B cell (primary cell): Measurements from ENCODE around the gene RPL41. TPM values are rescaled to one million over a fixed set of nuclear protein-coding genes. Genes with fewer than 3 reads are reported as not detected.

Source experiments
- ATAC-seq: fragments of 200-7000 bp; cut with Tn5 transposase; one replicate; pipeline ENCODE4 v1.10.0; 2021; ENCODE audit warnings: low read depth, mild to moderate bottlenecking, moderate number of reproducible peaks, moderate library complexity
- CTCF ChIA-PET: fragments of 350-600 bp; sonication (Branson Sonifier 250); formaldehyde crosslinking; loops from one replicate; lab custom pipeline; 2021; ENCODE audit warnings: antibody characterized with exemption, inconsistent platforms; lab: Charles Lee
- POLR2A ChIA-PET: fragments of 350-600 bp; sonication (Branson Sonifier 250); formaldehyde crosslinking; loops from one replicate; lab custom pipeline; 2021; ENCODE audit warnings: antibody characterized with exemption; lab: Charles Lee
- DNase-seq: peaks from one replicate; pipeline ENCODE4 v3.0.0; 2013
- H2AFZ ChIP-seq: 2 replicates; pipeline ENCODE4 v1.6.1; 2012; ENCODE audit warnings: mild to moderate bottlenecking, low read depth, low read length; ENCODE audit not compliant: insufficient read depth, poor library complexity, severe bottlenecking
- H3K27ac ChIP-seq, 2 donors: 1 replicate in 1 of 2; 2 replicates in 1 of 2; pipeline ENCODE4 v1.5.1; 2012 to 2013; ENCODE audit warnings: low read length in 2 of 2, mild to moderate bottlenecking in 2 of 2, moderate library complexity in 1 of 2
- H3K27me3 ChIP-seq, 4 experiments: fragments of 200-600 bp in 1 of 4; sonication (generic) in 1 of 4; replicated peaks in 1 of 4; 1 replicate in 2 of 4; 2 replicates in 2 of 4; pipeline versions ENCODE4 v1.6.1 to v1.7.0; 2013 to 2016; ENCODE audit warnings: low read length in 3 of 4, mild to moderate bottlenecking in 2 of 4, mixed read lengths in 1 of 4, moderate library complexity in 1 of 4; ENCODE audit not compliant: insufficient read depth in 4 of 4, control insufficient read depth in 3 of 4; ENCODE audit errors: control extremely low read depth in 1 of 4
- H3K36me3 ChIP-seq, 2 experiments: replicated peaks in 1 of 2; 1 replicate in 1 of 2; 2 replicates in 1 of 2; pipeline versions ENCODE4 v1.6.1 to v1.7.1; 2013; ENCODE audit warnings: low read length in 1 of 2; ENCODE audit not compliant: insufficient read depth in 2 of 2, control insufficient read depth in 1 of 2; ENCODE audit errors: control extremely low read depth in 1 of 2, extremely low read depth in 1 of 2
- H3K4me1 ChIP-seq, 2 donors: fragments of 200-600 bp in 1 of 2; sonication (generic) in 1 of 2; 1 replicate in 1 of 2; 2 replicates in 1 of 2; pipeline versions ENCODE4 v1.5.1 to v1.6.1; 2013 to 2017; ENCODE audit warnings: low read length in 2 of 2; ENCODE audit not compliant: control insufficient read depth in 2 of 2, insufficient read depth in 2 of 2
- H3K4me2 ChIP-seq: replicated peaks from 2 replicates; pipeline ENCODE3; 2012; ENCODE audit warnings: mild to moderate bottlenecking, low read depth, low read length; ENCODE audit not compliant: poor library complexity, severe bottlenecking
- H3K4me3 ChIP-seq, 5 experiments: fragments of 200-600 bp in 1 of 5; sonication (generic) in 1 of 5; 1 replicate in 3 of 5; 2 replicates in 2 of 5; pipeline versions ENCODE4 v1.5.1 to v1.7.0; 2011 to 2016; ENCODE audit warnings: low read length in 4 of 5, mild to moderate bottlenecking in 4 of 5, low read depth in 2 of 5, control low read depth in 1 of 5, moderate library complexity in 1 of 5; ENCODE audit not compliant: insufficient read depth in 1 of 5; ENCODE audit errors: control extremely low read depth in 1 of 5, extremely low read depth in 1 of 5
- H3K79me2 ChIP-seq: fragments of 200-600 bp; sonication (generic); one replicate; pipeline ENCODE4 v1.6.0; 2016; ENCODE audit warnings: low read length; ENCODE audit not compliant: control insufficient read depth, insufficient read depth
- H3K9ac ChIP-seq: fragments of 200-600 bp; sonication (generic); 2 replicates; pipeline ENCODE4 v1.6.1; 2017; ENCODE audit warnings: mild to moderate bottlenecking, low read length, moderate library complexity
- H3K9me3 ChIP-seq, 3 donors: one replicate each; pipeline versions ENCODE4 v1.6.1 to v1.7.1; 2013; ENCODE audit warnings: low read length in 2 of 3; ENCODE audit not compliant: control insufficient read depth in 2 of 3, insufficient read depth in 1 of 3; ENCODE audit errors: control extremely low read depth in 1 of 3
- H4K20me1 ChIP-seq: 2 replicates; pipeline ENCODE4 v1.6.0; 2012; ENCODE audit warnings: mild to moderate bottlenecking, low read length; ENCODE audit not compliant: insufficient read depth, control insufficient read depth, poor library complexity, severe bottlenecking
- H3K27ac Mint-ChIP-seq: one replicate; pipeline ENCODE4 v1.8.0; 2021; ENCODE audit warnings: mixed read lengths
- H3K27me3 Mint-ChIP-seq: one replicate; pipeline ENCODE4 v1.8.0; 2021; ENCODE audit warnings: mixed read lengths
- H3K4me1 Mint-ChIP-seq: one replicate; pipeline ENCODE4 v1.8.0; 2021; ENCODE audit warnings: mixed read lengths
- H3K4me3 Mint-ChIP-seq: one replicate; pipeline ENCODE4 v1.8.0; 2021; ENCODE audit warnings: mixed read lengths
- H3K9me3 Mint-ChIP-seq: one replicate; pipeline ENCODE4 v1.8.0; 2022; ENCODE audit warnings: mixed read lengths; ENCODE audit not compliant: insufficient read depth
- EZH2 ChIP-seq: IDR thresholded peaks from 2 replicates; pipeline ENCODE4 v1.6.1; 2012; ENCODE audit warnings: borderline replicate concordance, low read depth, mild to moderate bottlenecking, moderate library complexity, low read length; ENCODE audit not compliant: insufficient read depth, poor library complexity, severe bottlenecking
- WGBS: methylation state at CpG from one replicate; pipeline ENCODE4 v1.1.5; 2013; ENCODE audit warnings: missing lambda C conversion rate; ENCODE audit not compliant: insufficient coverage; 5-methylcytosine and 5-hydroxymethylcytosine counted together
- intact Hi-C: fragments of 100-400 bp; cut with micrococcal nuclease; formaldehyde crosslinking; loops from one replicate; pipeline ENCODE4 v1.10.0; 2022
- polyA plus RNA-seq: library from polyadenylated mRNA; depleted of rRNA; stranded (reverse); fragments of >200 nt; gene quantifications from 2 replicates; pipeline ENCODE4 v1.2.3, GENCODE V29; 2012
- total RNA-seq, 2 donors: library from RNA; stranded (reverse); fragments of 120-200 nt in 1 of 2; gene quantifications; 1 replicate in 1 of 2; 2 replicates in 1 of 2; pipeline versions ENCODE4 v1.2.3 to v1.2.4, GENCODE V29; 2013 to 2022
- TF ChIP-seq, protein P1 (sequence below): fragments of 200-600 bp; IDR thresholded peaks from one replicate; pipeline ENCODE4 v1.8.0; 2022; ENCODE audit warnings: antibody characterized with exemption, mild to moderate bottlenecking

RPL41 gene
- total and polyA plus RNA-seq, 2 donors (not counting 1 experiment from before 2014, with no cell fraction given), result 4,738 to 10,371 TPM

GRCh38 chr12:56134897-56135296, 18.5 kb downstream of the RPL41 start:
- no peak overlapping the region for H3K4me3 ChIP-seq
- no CpG with 5 or more reads among the region's 6 CpGs for WGBS
- no peak for ATAC-seq
- POLR2A ChIA-PET, result no interaction called here
- H3K9ac ChIP-seq, result no peak overlapping the region
- Mint-ChIP-seq H3K27me3 (no peaks in the 10 kb centered on the region), H3K9me3 (no peaks in the 10 kb centered on the region), H3K4me3 (no peak overlapping the region), H3K4me1 (peaks cover 25% of the 10 kb centered on the region), H3K27ac (no peak overlapping the region)
- peaks cover 44% of the 10 kb centered on the region for H4K20me1 ChIP-seq
- peaks cover 43% of the 10 kb centered on the region for H3K79me2 ChIP-seq
- H3K9me3 ChIP-seq, result no peaks in the 10 kb centered on the region
- CTCF ChIA-PET, result no interaction called here
- peaks cover 5 to 89% of the 10 kb centered on the region in 2 experiments for H3K36me3 ChIP-seq
- H3K4me2 ChIP-seq, result no peak overlapping the region
- no peak overlapping the region for H3K27ac ChIP-seq
- H3K4me1 ChIP-seq, result peaks cover 9 to 18% of the 10 kb centered on the region in 2 donors
- no peak for TF ChIP-seq EZH2
- TF ChIP-seq, protein P1, sequence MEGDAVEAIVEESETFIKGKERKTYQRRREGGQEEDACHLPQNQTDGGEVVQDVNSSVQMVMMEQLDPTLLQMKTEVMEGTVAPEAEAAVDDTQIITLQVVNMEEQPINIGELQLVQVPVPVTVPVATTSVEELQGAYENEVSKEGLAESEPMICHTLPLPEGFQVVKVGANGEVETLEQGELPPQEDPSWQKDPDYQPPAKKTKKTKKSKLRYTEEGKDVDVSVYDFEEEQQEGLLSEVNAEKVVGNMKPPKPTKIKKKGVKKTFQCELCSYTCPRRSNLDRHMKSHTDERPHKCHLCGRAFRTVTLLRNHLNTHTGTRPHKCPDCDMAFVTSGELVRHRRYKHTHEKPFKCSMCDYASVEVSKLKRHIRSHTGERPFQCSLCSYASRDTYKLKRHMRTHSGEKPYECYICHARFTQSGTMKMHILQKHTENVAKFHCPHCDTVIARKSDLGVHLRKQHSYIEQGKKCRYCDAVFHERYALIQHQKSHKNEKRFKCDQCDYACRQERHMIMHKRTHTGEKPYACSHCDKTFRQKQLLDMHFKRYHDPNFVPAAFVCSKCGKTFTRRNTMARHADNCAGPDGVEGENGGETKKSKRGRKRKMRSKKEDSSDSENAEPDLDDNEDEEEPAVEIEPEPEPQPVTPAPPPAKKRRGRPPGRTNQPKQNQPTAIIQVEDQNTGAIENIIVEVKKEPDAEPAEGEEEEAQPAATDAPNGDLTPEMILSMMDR, result no peak
- intact Hi-C loops, result no loop called here
- DNase-seq, result no peak
- no peaks in the 10 kb centered on the region for H3K27me3 ChIP-seq
- no peak overlapping the region for H2AFZ ChIP-seq

DNA sequence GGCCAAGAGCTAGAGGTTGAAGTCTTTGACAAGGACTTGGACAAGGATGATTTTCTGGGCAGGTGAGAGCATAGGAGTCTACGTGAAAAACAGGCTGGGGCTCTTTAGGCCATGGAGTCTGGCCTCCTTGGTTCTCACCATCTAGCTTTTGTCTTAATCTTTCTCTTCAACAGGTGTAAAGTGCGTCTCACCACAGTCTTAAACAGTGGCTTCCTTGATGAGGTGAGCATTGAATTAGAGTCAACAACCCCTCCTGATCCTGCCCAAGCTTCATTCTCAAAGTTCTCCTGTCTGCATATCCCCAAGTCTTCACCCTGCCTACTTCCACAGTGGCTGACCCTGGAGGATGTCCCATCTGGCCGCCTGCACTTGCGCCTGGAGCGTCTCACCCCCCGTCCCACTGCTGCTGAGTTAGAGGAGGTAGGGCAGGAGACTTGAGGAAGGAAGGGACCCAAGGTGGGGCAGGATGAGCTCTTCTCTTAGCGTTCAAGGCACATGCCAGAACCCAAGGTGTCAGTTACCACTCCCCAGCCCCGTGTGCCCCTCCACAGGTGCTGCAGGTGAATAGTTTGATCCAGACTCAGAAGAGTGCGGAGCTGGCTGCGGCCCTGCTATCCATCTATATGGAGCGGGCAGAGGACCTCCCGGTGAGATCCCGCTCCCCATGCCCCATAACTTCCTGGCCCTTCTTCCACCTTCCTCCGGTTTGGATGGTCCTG, 21.6 kb downstream of the RPL41 start:
- ChIA-PET POLR2A (interaction anchor here (1.1 kb wide), 1 partner anchor 25 kb away, joined by 3 read pairs; no protein-coding TSS in a partner anchor), CTCF (interaction anchor here (2.9 kb wide), 1 partner anchor 52 kb away, joined by 8 read pairs; the partner anchor contains the start of gene SMARCC2)
- no peak overlapping the region for H2AFZ ChIP-seq
- H4K20me1 ChIP-seq, result peaks cover 25% of the 10 kb centered on the region
- intact Hi-C loops, result no loop called here
- H3K27ac ChIP-seq, result no peak overlapping the region
- H3K4me1 ChIP-seq, result no peaks in the 10 kb centered on the region
- H3K36me3 ChIP-seq, result peaks cover 2 to 85% of the 10 kb centered on the region in 2 experiments
- H3K27me3 ChIP-seq, result no peaks in the 10 kb centered on the region
- no peak for ATAC-seq
- DNase-seq, result no peak
- H3K4me1 Mint-ChIP-seq, result peaks cover 7% of the 10 kb centered on the region
- TF ChIP-seq EZH2, result no peak
- TF ChIP-seq, protein P1, result no peak
- no peak overlapping the region for H3K4me3 Mint-ChIP-seq
- H3K27me3 Mint-ChIP-seq, result no peaks in the 10 kb centered on the region
- H3K79me2 ChIP-seq, result peaks cover 16% of the 10 kb centered on the region
- 97% methylated on average over 9 of the region's 14 CpGs for WGBS
- no peak overlapping the region for H3K9ac ChIP-seq
- no peak overlapping the region for H3K4me2 ChIP-seq
- H3K27ac Mint-ChIP-seq, result no peak overlapping the region
- H3K9me3 Mint-ChIP-seq, result no peaks in the 10 kb centered on the region
- H3K9me3 ChIP-seq, result no peaks in the 10 kb centered on the region
- no peak overlapping the region for H3K4me3 ChIP-seq
